GM19238 (cell line): ENCODE measurements around the gene PCSK4.
"Not testable (repeated sequence)": the region's sequence is repeated elsewhere in the genome, so short reads cannot be mapped to it uniquely, and the experiment has no call there.

Experiments used
- DNase-seq: peaks from one replicate; pipeline ENCODE4 v3.0.0; 2011; ENCODE audit warnings: low spot score; ENCODE audit not compliant: insufficient read length

PCSK4 gene

DNA sequence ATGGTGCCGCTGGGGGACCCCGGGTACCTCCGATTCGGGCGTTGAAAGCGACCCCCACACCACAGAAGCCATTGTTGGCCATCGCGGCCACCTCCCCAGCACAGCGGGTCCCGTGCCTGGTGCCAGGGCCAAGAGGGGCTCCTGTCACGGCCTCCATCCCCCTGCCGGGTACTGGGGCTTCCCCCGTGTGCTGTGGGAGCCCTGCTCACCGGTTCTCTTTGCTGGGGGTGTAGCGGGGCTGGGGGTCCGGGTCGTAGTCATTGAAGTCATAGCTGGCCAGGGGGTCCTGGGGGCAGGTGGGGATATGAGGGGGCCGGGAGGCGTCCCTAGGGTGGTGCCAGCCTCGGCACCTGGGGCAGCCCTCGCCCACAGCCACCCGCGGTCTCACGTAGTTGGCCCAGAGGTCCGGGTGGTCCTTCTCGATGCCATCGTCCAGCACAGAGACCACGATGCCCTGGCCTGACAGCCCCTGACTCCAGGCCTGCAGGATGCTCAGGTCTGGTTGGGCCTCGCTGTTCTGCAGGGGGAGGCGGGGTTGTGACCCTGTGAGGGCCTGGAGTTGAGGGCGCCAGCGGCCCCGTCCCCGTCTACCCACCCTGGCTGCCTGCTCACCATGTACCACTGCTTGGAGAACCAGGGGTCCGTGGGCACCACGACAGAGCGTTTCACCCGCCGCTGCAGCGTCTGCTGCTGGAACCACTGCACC lies 2.4 kb downstream of the PCSK4 start:
- DNase-seq, result no peak

DNA sequence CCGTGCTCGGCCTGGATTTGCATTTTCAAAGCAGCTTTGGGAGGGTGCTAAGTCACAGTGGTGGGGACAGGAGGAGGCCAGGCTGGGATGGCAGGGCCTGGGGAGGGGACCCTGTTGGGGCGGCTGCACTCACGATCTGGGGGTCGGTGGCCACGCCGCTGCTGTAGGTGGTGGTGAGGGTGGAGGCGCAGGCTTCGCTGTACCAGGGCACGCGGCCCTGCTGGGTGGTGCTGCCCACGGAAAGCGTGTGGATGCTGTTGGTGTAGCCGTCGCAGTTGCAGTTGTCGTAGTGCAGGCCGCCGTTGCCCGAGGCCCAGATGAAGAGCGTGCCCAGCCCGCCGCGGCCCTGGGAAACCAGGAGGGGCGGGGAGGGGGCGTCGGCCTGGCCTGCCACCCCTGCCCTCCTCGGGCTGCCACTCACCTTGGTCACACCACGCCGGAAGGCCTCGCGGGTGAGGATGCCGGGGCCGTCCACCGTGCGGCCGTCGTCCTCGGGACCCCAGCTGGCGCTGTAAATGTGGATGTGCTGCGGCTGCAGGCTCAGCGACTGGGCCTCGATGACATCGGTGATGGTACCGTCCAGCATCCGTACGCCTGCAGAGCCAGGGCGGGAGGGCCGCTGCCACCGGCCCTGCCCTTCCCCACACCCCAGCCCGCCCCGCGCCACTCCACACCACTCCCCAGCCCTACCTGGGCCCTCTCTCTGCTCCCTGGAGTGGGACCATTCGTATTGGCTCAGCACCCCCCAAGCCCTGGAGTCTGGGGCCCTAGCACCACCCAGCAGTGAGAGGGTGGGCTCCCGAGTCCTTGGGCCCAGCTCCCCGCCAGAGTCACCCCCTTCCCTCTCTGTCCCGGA lies 3.2 kb downstream of the PCSK4 start:
- DNase-seq, result no peak

- no peak for DNase-seq
These were observed 6.1 kb downstream of the PCSK4 start for GRCh38 chr19:1483979-1484428.

GRCh38 chr19:1483131-1483978 lies 6.8 kb downstream of the PCSK4 start:
- DNase-seq, result no peak

DNA sequence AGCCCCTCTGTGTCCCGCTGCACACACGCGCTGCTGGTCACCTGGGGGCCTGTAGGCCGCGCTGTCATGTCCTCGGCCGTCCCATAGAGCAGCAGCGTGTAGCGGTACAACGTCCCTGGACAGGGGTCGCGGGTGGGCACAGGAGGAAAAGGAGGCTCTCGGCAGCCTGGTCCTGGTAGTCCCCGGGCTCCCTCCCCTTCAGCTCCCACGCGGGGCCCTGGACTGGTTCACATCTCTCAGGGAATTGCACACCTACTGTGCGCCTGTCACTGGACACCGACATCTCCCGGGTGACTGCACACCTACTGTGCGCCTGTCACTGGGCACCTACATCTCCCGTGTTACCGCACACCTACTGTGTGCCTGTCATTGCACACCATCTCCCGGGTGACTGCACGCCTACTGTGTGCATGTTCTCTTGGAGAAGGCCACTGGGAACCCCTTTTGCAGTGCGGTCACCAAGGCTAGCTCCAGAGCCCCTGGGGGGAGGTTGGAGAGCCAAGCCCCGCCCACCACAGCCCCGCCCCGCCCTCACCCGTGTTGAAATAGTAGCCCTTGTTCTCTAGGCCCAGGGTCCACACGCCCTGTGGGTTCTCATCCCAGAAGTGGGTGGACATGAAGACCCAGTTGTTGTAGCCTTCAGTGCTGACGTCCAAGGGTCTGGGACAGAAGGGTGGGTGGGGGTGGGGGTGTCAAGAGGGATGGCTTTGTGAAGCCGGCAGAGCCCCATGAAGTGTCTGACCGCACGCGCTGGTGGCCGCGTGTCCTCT lies 7.6 kb downstream of the PCSK4 start:
- no peak for DNase-seq

DNA sequence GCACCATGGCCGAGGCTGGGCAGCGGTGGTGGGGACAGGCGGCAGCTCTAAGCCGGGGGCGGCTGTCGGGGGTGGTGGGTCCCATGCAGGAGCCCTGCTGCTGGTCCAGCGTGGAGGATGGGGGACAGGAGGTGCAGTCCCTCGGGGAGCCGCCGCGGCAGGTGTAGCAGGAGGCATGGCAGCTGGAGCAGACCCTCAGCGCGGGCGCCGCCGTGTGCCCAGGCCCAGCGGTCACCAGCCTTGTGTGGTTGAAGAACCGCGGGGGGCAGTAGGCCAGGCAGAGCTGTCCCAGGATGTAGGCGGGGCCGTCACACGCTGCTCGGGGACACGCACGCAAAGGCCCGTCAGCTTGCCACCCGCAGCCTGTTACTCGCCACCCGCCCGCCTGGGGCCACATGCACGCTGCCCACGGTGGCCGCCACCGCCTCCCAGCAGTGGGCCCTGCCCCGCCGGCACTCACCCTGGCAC lies 8.2 kb downstream of the PCSK4 start:
- no peak for DNase-seq

DNA sequence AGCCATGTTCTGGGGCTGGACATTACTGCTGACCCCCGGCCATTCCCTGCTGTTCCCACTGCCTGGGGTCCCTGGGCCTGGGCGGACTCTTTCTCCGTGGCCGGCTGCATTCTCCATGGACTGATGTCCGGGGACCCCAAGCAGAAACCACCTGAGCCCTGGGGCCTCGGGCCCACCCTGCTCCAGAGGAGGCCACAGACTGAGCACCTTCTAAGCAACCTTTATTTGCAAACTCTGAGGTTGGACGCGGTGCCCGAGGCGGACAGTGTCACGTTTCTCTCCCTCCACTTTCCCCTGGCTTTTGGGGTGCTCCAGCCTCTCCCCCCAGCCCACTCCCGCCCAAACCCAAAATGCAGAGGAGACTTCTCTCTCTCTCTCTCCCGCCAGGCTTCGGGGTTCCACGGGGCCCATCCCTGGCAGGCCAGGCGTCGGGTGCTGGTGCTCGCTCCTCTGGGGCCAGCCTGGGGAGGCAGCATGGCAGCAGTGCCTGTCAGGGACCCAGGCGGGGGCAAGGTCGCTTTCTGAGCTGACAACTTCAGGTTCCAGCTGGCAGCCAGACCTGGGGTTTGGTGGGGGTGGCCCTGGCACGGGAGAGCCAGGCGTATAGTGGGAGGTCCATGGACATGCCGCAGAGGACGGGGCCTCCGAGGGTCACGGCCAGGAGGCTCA lies 8.8 kb downstream of the PCSK4 start:
- DNase-seq, result no peak

- DNase-seq, result peak; percentile 99
These were observed 11.0 kb downstream of the PCSK4 start, which contains the start of gene C19orf25 for GRCh38 chr19:1478934-1479707. TSS of gene C19orf25 (minus strand) at chr19:1479215. CDS start at chr19:1478903, 312 bp downstream.

GRCh38 chr19:1477056-1477455 lies 13.1 kb downstream of the PCSK4 start:
- not testable (repeated sequence) for DNase-seq

GRCh38 chr19:1475751-1476437 lies 14.3 kb downstream of the PCSK4 start:
- DNase-seq, result no peak

DNA sequence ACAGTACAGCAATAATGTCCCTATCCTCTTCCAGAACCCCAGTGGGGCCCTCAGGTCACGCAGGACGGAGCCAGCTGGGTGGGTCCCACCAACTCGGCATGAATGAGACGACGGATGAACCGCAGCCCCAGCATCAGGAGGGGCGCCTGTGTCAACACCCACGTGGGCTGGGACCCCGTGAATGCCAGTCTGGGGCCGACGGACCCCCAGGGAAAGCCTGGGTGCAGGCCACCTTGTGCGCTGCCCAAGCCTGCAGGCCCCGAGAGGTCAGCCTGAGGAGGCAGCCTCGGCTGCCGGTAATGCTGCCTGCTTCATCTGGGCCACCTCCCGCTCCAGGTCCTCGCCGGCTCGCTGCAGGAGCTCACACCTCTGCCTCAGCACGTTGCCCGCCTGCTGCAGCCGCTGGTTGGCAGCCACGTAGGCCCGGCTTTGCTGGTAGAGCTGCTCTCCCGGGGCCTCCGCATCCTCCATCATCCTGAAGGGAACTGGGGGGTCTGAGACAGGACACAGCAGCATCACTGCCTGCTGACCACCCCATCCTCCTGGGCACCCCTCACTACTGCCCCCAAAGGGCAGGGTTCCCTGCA lies 15.3 kb downstream of the PCSK4 start:
- no peak for DNase-seq

DNA sequence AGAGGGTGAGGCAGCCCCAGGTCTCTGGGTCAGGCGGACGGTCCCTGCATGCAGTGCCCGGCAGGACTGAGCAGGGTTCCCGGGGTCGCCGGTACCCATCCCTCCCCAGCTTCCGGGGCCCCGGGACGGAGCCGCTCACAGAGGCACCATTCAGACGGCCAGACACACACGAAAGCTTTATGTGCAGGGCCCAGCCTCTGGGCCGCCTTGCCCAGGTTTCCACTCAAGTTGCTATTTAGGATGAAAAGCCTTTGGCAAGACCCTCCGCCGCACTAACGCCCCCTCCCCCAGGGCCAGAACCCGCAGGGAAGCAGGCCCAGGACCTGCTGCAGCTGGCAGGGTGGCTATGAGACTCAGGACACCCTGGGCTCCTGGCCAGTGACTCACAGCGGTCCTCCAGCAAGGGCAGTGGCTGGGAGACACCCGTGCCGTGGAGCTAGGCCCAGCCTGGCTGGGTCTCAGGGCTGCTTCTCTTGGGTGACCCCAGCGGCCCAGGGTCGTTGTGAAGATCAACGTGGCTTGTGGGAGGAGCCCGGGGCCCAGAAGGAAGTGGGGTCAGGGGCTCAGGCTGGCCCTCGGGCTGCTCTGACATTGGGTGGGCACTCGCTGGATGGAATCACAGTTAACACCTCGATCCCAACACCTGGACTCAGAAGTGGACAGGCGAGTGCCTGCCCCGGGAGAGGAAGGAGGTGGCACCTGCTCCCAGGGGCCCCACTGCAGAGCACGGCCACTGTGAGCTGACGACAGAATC lies 16.0 kb downstream of the PCSK4 start:
- DNase-seq, result no peak

DNA sequence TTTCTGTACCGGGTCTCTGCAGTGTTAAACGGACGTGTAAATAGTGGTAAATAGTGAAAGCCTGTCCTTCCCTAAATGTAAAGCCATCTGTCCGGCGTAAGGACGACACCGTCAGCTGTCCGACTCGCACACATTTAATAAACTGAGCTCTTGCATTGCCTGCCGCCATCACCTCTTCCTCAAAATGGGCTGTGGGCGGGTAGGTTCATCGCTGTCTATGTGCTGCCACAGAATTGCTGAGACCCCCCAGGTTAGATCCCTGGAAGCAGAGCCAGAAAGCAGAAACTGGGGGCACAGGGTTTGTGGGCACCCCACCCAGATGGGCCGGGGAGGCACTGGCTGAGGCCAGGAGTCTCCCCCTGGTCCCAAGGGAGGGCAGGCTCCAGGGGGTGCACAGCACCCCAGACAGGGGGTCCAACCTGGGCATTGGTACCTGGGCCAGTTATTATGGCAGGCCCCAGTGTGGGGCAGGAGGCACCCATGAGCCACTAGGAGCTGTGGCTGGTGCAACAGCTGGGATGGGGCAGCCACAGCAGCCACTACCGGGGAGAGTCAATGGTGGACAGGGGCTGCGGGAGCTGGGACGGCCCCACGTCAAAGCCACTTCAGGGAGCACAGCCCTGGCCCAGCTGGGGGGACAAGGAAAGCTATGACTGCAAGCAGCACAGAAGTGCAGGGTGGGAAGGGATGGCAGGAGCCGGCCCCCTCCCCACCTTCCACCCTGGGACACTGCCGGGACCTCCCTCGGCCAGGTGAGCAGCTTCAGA lies 16.9 kb downstream of the PCSK4 start:
- DNase-seq, result no peak

DNA sequence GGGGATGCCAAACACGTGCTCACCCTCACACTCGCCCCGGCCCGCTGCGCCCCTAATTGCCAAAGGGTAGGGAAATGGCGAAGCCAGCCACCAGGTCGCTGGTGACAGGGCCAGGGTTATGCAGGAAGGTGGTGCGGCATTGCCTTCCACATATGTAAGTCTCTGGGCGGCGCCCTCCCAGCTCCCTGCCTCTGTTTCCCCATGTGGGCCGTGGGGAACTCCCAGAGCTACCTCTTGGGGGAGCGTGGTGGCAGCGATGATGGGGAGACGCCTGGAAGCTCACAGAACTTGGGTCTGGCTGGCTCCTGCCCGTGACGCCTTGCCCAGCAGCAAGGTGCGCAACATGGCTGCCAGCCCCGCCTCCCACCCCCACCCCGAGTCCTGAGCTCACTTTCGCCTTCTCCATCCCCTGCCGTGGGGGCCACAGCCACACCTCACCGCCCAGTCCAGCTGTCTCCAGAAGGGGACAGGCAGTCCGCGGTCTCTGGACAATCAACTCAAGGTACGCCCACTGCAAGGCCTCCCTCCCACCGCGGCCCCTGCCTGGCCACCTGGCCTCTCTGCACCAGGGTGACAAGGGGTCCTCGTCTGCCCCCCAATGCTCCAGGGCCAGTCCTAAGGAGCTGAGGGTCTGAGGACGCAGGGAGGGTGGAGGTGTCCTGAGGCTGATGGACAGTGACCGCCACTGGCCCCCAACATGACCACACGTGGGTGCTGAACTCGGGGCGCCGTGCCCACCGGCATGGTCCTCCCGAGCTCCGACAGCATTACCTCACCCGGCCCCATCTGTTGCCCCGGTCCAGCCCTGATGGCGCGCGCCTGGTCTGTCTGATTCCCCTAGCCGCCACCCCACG lies 17.7 kb downstream of the PCSK4 start:
- no peak for DNase-seq

GRCh38 chr19:1471515-1472160 lies 18.5 kb downstream of the PCSK4 start:
- DNase-seq, result no peak
